GM12878 (cell line): ENCODE data around the gene PRADC1. TPM values are rescaled to one million over a fixed set of nuclear protein-coding genes. Genes with fewer than 3 reads are reported as not detected.

Experiments
- CREB1 ChIP-seq: IDR thresholded peaks from 2 replicates; pipeline ENCODE4 v1.6.1; 2012; ENCODE audit warnings: low read depth, mild to moderate bottlenecking, inconsistent platforms
- EED ChIP-seq: sonication (generic); IDR thresholded peaks from 2 replicates; pipeline ENCODE4 v1.6.1; 2016; ENCODE audit warnings: antibody characterized with exemption, low read depth
- FOS ChIP-seq: IDR thresholded peaks from 3 replicates; pipeline ENCODE4 v1.6.1; 2011; ENCODE audit warnings: borderline replicate concordance; ENCODE audit not compliant: insufficient read length; ENCODE audit errors: extremely low read depth
- GABPA ChIP-seq: IDR thresholded peaks from 2 replicates; pipeline ENCODE4 v1.6.1; 2014; ENCODE audit warnings: antibody characterized with exemption, low read depth, mild to moderate bottlenecking, inconsistent platforms
- IRF3 ChIP-seq: fragments of 450-650 bp; IDR thresholded peaks from 2 replicates; pipeline ENCODE4 v1.6.1; 2014; ENCODE audit warnings: mild to moderate bottlenecking
- MTA2 ChIP-seq: fragments of 450-650 bp; IDR thresholded peaks from 2 replicates; pipeline ENCODE4 v1.6.1; 2016; ENCODE audit warnings: low read depth, mild to moderate bottlenecking, moderate library complexity
- MXI1 ChIP-seq: fragments of 150-350 bp; IDR thresholded peaks from 2 replicates; pipeline ENCODE4 v1.6.1; 2011; ENCODE audit warnings: low read depth, mild to moderate bottlenecking, inconsistent platforms, low read length, improper control_type of control experiment
- NBN ChIP-seq: fragments of 450-650 bp; IDR thresholded peaks from 2 replicates; pipeline ENCODE4 v1.6.1; 2016
- SMAD5 ChIP-seq: IDR thresholded peaks from 2 replicates; pipeline ENCODE4 v1.6.1; 2016; ENCODE audit warnings: antibody characterized with exemption, low read depth
- SMARCA5 ChIP-seq: fragments of 450-650 bp; IDR thresholded peaks from 2 replicates; pipeline ENCODE4 v1.6.1; 2017; ENCODE audit warnings: mild to moderate bottlenecking
- SMC3 ChIP-seq: IDR thresholded peaks from 2 replicates; pipeline ENCODE4 v1.6.1; 2011; ENCODE audit warnings: low read length, improper control_type of control experiment, borderline replicate concordance
- TBL1XR1 ChIP-seq: IDR thresholded peaks from 2 replicates; pipeline ENCODE4 v1.6.1; 2012; ENCODE audit warnings: low read depth, low read length, improper control_type of control experiment
- YBX1 ChIP-seq: fragments of 450-650 bp; IDR thresholded peaks from 2 replicates; pipeline ENCODE4 v1.6.1; 2016; ENCODE audit warnings: antibody characterized with exemption
- ZNF217 ChIP-seq: fragments of 450-650 bp; IDR thresholded peaks from 2 replicates; pipeline ENCODE4 v1.6.1; 2017; ENCODE audit warnings: antibody characterized with exemption, mild to moderate bottlenecking
- polyA plus RNA-seq, 11 experiments: library from polyadenylated mRNA; depleted of rRNA in 4 of 11; unstranded in 6 of 11; stranded (reverse) in 5 of 11; fragments of >200 nt; fragmentation: Nextera tagmentation in 4 of 11; fragmentation: Illumina TruSeq in 1 of 11; extraction: Ambion mirVana in 4 of 11; extraction: Trizol in 1 of 11; gene quantifications; 1 replicate in 1 of 11; 2 replicates in 10 of 11; pipeline versions ENCODE4 v1.2.1 to v1.2.3, GENCODE V29; 2011 to 2016; ENCODE audit warnings: inconsistent platforms in 2 of 11, missing spikeins in 2 of 11, low read depth in 1 of 11
- total RNA-seq, 4 experiments: library from RNA; depleted of rRNA in 3 of 4; stranded (reverse); fragments of >200 nt in 3 of 4; fragmentation: Illumina TruSeq in 1 of 4; extraction: Trizol in 1 of 4; gene quantifications; 2 replicates each; pipeline versions ENCODE4 v1.2.1 to v1.2.3, GENCODE V29; 2013 to 2021
- TF ChIP-seq, protein P1 (sequence below): IDR thresholded peaks from 2 replicates; pipeline ENCODE4 v1.6.1; 2012; ENCODE audit warnings: low read depth, low read length, improper control_type of control experiment

Gene PRADC1
- total and polyA plus RNA-seq, 10 of the 15 experiments (the other 5 are each of a cell fraction or from before 2014, with no cell fraction given): 3.7 to 39.0 (median 13.8) TPM

GRCh38 chr2:73266061-73266901, 33.2 kb upstream of the PRADC1 start (continued):
- TF ChIP-seq IRF3 (no peak), SMAD5 (no peak), YBX1 (no peak), SMARCA5 (no peak), CREB1 (no peak), NBN (no peak), MXI1 (no peak), GABPA (no peak), SMC3 (no peak), ZNF217 (no peak), TBL1XR1 (no peak), EED (no peak), MTA2 (no peak), FOS (no peak)
- TF ChIP-seq, protein P1, sequence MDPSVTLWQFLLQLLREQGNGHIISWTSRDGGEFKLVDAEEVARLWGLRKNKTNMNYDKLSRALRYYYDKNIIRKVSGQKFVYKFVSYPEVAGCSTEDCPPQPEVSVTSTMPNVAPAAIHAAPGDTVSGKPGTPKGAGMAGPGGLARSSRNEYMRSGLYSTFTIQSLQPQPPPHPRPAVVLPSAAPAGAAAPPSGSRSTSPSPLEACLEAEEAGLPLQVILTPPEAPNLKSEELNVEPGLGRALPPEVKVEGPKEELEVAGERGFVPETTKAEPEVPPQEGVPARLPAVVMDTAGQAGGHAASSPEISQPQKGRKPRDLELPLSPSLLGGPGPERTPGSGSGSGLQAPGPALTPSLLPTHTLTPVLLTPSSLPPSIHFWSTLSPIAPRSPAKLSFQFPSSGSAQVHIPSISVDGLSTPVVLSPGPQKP: no peak
